Esophagus squamous epithelium (tissue), 5 donors: ENCODE measurements around the gene IL1A. TPM values are rescaled to one million over a fixed set of nuclear protein-coding genes. Genes with fewer than 3 reads are reported as not detected.
A peak's percentile ranks its signal among the peaks of the same experiment; 100 is the strongest.

Experiments used
- DNase-seq: peaks from one replicate; lab custom pipeline; 2025; lab: John Stamatoyannopoulos, UW
- H3K27ac ChIP-seq, 4 donors: fragments of 200-600 bp; sonication (generic); one replicate each; pipeline ENCODE4 v1.5.1; 2016 to 2019; ENCODE audit warnings: mild to moderate bottlenecking in 1 of 4
- H3K27me3 ChIP-seq, 4 donors: fragments of 200-600 bp; sonication (generic); 1 replicate in 3 of 4; 2 replicates in 1 of 4; pipeline versions ENCODE4 v1.5.1 to v1.6.0; 2017 to 2021; ENCODE audit warnings: antibody characterized with exemption in 1 of 4
- H3K36me3 ChIP-seq, 3 donors: fragments of 200-600 bp; sonication (generic); one replicate each; pipeline ENCODE4 v1.5.1; 2016 to 2019
- H3K4me1 ChIP-seq, 3 donors: fragments of 200-600 bp; sonication (generic); one replicate each; pipeline ENCODE4 v1.5.1; 2017 to 2019
- H3K4me3 ChIP-seq, 4 donors: fragments of 200-600 bp; sonication (generic); 1 replicate in 3 of 4; 2 replicates in 1 of 4; pipeline ENCODE4 v1.5.1; 2016 to 2019; ENCODE audit warnings: mild to moderate bottlenecking in 2 of 4, moderate library complexity in 1 of 4
- H3K9me3 ChIP-seq, 3 donors: fragments of 200-600 bp; sonication (generic); one replicate each; pipeline ENCODE4 v1.5.1; 2016 to 2019
- CTCF ChIP-seq, 6 experiments: fragments of 450-650 bp in 4 of 6; fragments of 200-600 bp in 2 of 6; sonication (generic) in 2 of 6; IDR thresholded peaks; one replicate each; pipeline ENCODE4 v1.5.1; 2016 to 2019; ENCODE audit warnings: antibody characterized with exemption in 6 of 6, mild to moderate bottlenecking in 4 of 6, moderate library complexity in 4 of 6
- POLR2A ChIP-seq, 4 donors: fragments of 450-650 bp; IDR thresholded peaks; one replicate each; pipeline ENCODE4 v1.6.1; 2017; ENCODE audit warnings: antibody characterized with exemption in 4 of 4, mild to moderate bottlenecking in 4 of 4, moderate library complexity in 3 of 4
- WGBS, 2 donors: methylation state at CpG; one replicate each; pipeline ENCODE4 v1.1.5; 2018; 5-methylcytosine and 5-hydroxymethylcytosine counted together
- intact Hi-C: fragments of 100-400 bp; cut with DNase I; formaldehyde crosslinking; loops from one replicate; pipeline ENCODE4 v1.15.0; 2022
- total RNA-seq, 4 donors: library from RNA; depleted of rRNA; stranded (reverse); fragments of >200 nt; gene quantifications; one replicate each; pipeline ENCODE4 v1.1.0, GENCODE V29; 2016
- donor health status: DM: yes; HTN: yes; CAD: no.

IL1A gene
- total RNA-seq, 4 donors from 2014 or later = 0.53 to 37.4 (median 4.3) TPM

DNA sequence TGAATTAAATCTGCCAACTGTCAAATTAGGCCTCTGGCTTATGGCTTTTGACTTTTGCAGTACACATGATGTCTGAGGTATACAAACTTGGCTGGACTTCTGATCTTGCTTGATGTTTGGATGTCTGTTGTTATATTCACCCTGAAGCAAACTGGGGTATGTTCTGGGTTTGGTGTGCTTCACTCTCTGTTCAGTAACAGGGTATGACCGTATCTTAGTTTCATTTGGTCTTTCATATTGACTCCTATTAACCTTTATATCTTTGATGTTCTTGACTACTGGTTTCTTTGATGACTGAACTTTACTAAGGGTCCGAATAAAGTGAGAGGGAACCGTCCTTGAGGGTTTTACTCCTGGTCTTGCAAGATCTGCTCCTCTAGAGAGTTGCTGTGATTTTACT, 28.1 kb downstream of the IL1A start:
- Histone ChIP-seq H3K4me1 (peaks cover 0 to 12% (median 0%) of the 10 kb centered on the region in 3 donors), H3K4me3 (no peak overlapping the region), H3K27me3 (no peaks in the 10 kb centered on the region), H3K9me3 (no peaks in the 10 kb centered on the region), H3K36me3 (peaks cover 0 to 7% (median 0%) of the 10 kb centered on the region in 3 donors), H3K27ac (no peak overlapping the region)
- TF ChIP-seq CTCF (IDR thresholded peaks at IDR 0.05) = no peak
- WGBS, 2 donors = 74 to 78% methylated on average over 3 of the region's 3 CpGs
- intact Hi-C loops = no loop called here
- no peak for DNase-seq

DNA sequence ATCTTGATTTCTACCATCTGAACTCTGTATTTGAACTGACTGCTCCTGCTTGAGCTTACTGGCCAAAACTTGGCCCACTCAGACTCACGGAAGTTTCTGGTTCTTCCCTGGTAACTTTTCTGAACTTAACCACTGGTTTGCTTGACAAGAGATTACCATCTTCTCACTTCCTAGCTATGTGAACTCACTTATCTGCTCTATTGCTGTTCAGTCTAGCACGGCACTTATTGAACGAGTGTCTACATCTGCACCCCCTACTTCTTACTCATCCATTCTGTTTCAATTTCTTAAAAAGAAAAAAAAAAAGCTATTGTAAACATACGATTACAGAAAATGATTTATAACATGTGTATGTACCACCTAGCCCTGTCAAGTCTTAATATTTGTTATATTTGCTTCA, 28.8 kb downstream of the IL1A start:
- Histone ChIP-seq H3K4me3 (no peak overlapping the region), H3K9me3 (no peaks in the 10 kb centered on the region), H3K4me1 (peaks cover 0 to 12% (median 0%) of the 10 kb centered on the region in 3 donors), H3K27ac (no peak overlapping the region), H3K36me3 (peaks cover 0 to 7% (median 0%) of the 10 kb centered on the region in 3 donors), H3K27me3 (no peaks in the 10 kb centered on the region)
- TF ChIP-seq POLR2A (IDR thresholded peaks at IDR 0.05) = no peak
- TF ChIP-seq CTCF (IDR thresholded peaks at IDR 0.05) = no peak
- intact Hi-C loops = no loop called here
- WGBS, 2 donors = 85% methylated on average over 4 of the region's 4 CpGs
- no peak for DNase-seq

DNA sequence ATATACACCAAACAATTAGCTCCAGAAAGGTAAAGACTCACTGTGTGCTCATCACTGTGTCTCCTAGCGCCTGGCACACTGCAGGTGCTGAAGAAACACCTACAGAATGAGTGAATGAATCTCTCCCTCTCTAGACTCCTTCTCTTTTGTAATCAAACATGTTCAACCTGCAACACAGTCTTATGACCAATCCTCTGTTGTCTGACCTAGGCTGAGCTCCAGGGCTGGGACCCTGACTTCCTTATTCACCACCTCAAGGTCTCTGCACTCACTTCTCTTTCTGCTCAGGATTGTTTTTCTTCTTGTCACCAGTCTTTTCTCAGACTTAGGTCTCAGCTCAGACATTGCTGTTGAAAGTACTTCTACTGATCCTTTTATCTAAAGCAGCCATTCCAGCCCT, 29.7 kb downstream of the IL1A start:
- intact Hi-C loops = no loop called here
- peak overlapping the region in 1 of 4 donors; percentile 8 for H3K27ac ChIP-seq
- no peak for DNase-seq

DNA sequence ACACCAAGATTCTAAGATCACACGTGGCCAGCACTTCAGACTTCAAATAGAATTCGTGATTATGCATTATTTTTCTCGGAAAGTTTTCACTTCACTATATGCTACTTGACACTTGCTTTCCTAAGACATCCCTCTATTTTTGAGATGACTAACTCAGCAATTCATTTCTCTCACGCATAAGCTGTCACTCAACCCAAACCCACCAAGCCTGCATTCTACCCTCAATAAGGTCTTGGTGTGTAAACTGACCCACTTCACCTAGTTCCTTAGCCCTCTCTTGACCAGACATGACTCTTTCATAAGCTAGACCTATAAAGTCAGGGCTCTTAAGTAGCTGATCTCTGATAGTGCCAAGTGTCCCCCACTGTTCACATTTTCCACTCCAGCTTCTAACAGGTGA, 31.6 kb downstream of the IL1A start:
- no peaks in the 10 kb centered on the region for H3K27me3 ChIP-seq
- 75 to 89% methylated on average over 4 of the region's 4 CpGs for WGBS, 2 donors
- peaks cover 0 to 12% (median 0%) of the 10 kb centered on the region in 3 donors for H3K4me1 ChIP-seq
- no peak for DNase-seq
- H3K9me3 ChIP-seq = no peaks in the 10 kb centered on the region
- H3K36me3 ChIP-seq = no peaks in the 10 kb centered on the region
- intact Hi-C loops = no loop called here
- no peak overlapping the region for H3K4me3 ChIP-seq
- TF ChIP-seq POLR2A (IDR thresholded peaks at IDR 0.05) (no peak), CTCF (IDR thresholded peaks at IDR 0.05) (no peak)
- H3K27ac ChIP-seq = peak overlapping the region in 1 of 4 donors; percentile 31

More for the DNA sequence above, 29.7 kb downstream of the IL1A start:
- no peak overlapping the region for H3K4me3 ChIP-seq
- H3K27me3 ChIP-seq = no peaks in the 10 kb centered on the region
- H3K36me3 ChIP-seq = peaks cover 0 to 7% (median 0%) of the 10 kb centered on the region in 3 donors
- H3K9me3 ChIP-seq = no peaks in the 10 kb centered on the region
- TF ChIP-seq CTCF (IDR thresholded peaks at IDR 0.05) (no peak), POLR2A (IDR thresholded peaks at IDR 0.05) (no peak)
- WGBS, 2 donors = 76 to 95% methylated on average over 1 of the region's 1 CpG
- peaks cover 0 to 12% (median 0%) of the 10 kb centered on the region in 3 donors for H3K4me1 ChIP-seq

DNA sequence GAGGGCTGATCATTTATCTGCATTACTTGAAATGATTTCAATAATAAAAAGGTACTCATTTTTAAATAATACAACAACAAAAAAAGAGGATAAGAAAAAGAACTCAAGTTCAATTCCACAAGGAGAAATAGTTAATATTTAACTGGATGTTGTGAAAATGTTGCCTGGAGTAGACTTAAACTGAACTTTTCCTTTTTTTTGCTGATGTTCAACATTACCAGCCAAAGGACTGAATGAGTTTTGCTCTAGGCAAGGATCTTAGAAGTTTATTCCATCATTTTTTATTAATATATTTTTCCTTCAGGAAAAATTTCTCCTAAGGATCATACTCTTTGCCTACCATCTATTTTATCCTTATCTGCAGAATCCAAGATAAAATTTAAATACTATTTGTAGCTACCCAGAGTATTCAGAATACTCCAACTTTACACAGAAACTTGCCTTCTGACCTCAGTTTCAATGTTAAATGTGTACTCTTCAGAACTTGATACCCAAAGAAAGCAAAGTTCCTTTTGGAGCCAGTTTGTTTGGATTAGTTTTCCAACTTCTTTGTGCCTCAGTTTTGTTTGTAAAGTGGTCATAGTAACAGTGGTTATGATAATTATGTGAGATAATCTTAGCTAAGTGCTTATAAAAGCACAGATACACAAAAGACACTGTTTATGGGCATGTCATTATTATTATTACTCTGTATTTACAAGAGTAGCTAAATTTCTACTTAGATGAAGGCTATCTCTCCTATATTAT, 32.7 kb downstream of the IL1A start:
- Histone ChIP-seq H3K4me1 (peaks cover 0 to 12% (median 0%) of the 10 kb centered on the region in 3 donors), H3K36me3 (no peaks in the 10 kb centered on the region), H3K27me3 (no peaks in the 10 kb centered on the region), H3K4me3 (no peak overlapping the region), H3K27ac (peak overlapping the region in 1 of 4 donors; percentile 31), H3K9me3 (no peaks in the 10 kb centered on the region)
- intact Hi-C loops = no loop called here
- no peak for TF ChIP-seq POLR2A (IDR thresholded peaks at IDR 0.05)
- TF ChIP-seq CTCF (IDR thresholded peaks at IDR 0.05) = no peak
- DNase-seq = no peak
